Measurements from ENCODE around the gene RDH5. TPM values are rescaled to one million over a fixed set of nuclear protein-coding genes. Genes with fewer than 3 reads are reported as not detected.
A peak's percentile ranks its signal among the peaks of the same experiment; 100 is the strongest.

Gene RDH5
- total RNA-seq, 1 experiment from 2014 or later = 6.0 TPM

- Histone ChIP-seq H3K27me3 (replicated peaks; ENCODE audit: control insufficient read depth, insufficient read depth, low read length) (no peaks in the 10 kb centered on the region), H3K4me1 (peaks cover 4% of the 10 kb centered on the region; the same call in 1 of the 2 replicates), H3K9me3 (no peaks in the 10 kb centered on the region), H3K4me3 (ENCODE audit: low read depth, low read length) (peak overlapping the region; percentile 59), H3K36me3 (ENCODE audit: control insufficient read depth, insufficient read depth, low read length) (no peaks in the 10 kb centered on the region; the same call in 1 of the 2 replicates)
- POLR2A ChIA-PET = interaction anchor here (0.5 to 1.9 kb wide), 7 partner anchors 24 to 1672 kb away, joined by 3 to 10 read pairs (median 6); partner anchors contain the start of genes BLOC1S1, HOXC8, RAB5B and RDH5
- peak overlapping the region; percentile 96 for H3K4me3 Mint-ChIP-seq (ENCODE audit: unreplicated experiment)
- BruUV-seq (replicated peaks) = no TSS peak
- intact Hi-C loops (cut with micrococcal nuclease; ENCODE audit: unreplicated experiment) = loop anchor here (1.0 kb wide), 4 partner anchors 21 to 56 kb away; no protein-coding TSS in a partner anchor
- H3K9me3 Mint-ChIP-seq (ENCODE audit: unreplicated experiment) = no peaks in the 10 kb centered on the region
- peak overlapping the region; percentile 84 for H3K27ac Mint-ChIP-seq (ENCODE audit: unreplicated experiment)
- peaks cover 8% of the 10 kb centered on the region for H3K4me1 Mint-ChIP-seq (ENCODE audit: low read depth, unreplicated experiment)
- TF ChIP-seq CTCF (IDR thresholded peaks at IDR 0.05; ENCODE audit: insufficient read depth in 1 of 2, low read depth in 1 of 2, low read length in 1 of 2, severe bottlenecking in 1 of 2, unreplicated experiment in 1 of 2) = peak; percentile 58 to 82
- peaks cover 5% of the 10 kb centered on the region for H3K36me3 Mint-ChIP-seq (ENCODE audit: insufficient read depth, unreplicated experiment)
- no peaks in the 10 kb centered on the region for H3K27me3 Mint-ChIP-seq (ENCODE audit: insufficient read depth, unreplicated experiment)
- CTCF ChIA-PET = interaction anchor here (0.5 to 2.5 kb wide), 26 partner anchors 8 to 1694 kb away, joined by 3 to 102 read pairs (median 4); partner anchors contain the start of genes CD63, DNAJC14, ITGA7 and OR2AP1
- peak; percentile 86 for DNase-seq
Observed at GRCh38 chr12:55681142-55682077, 38.8 kb upstream of the RDH5 start.

GRCh38 chr12:55682087-55682796 is 38.0 kb upstream of the RDH5 start:
- POLR2A ChIA-PET = interaction anchor here (0.5 to 1.9 kb wide), 6 partner anchors 23 to 291 kb away, joined by 4 to 10 read pairs (median 6); partner anchors contain the start of genes BLOC1S1, RAB5B and RDH5
- DNase-seq = peak in 1 of 2 experiments; percentile 26

More at GRCh38 chr12:55682087-55682796, 38.0 kb upstream of the RDH5 start:
- TF ChIP-seq CTCF (IDR thresholded peaks at IDR 0.05; ENCODE audit: insufficient read depth in 1 of 2, low read depth in 1 of 2, low read length in 1 of 2, severe bottlenecking in 1 of 2, unreplicated experiment in 1 of 2) = no peak
- Histone ChIP-seq H3K36me3 (ENCODE audit: control insufficient read depth, insufficient read depth, low read length) (no peaks in the 10 kb centered on the region; the same call in 1 of the 2 replicates), H3K4me3 (ENCODE audit: low read depth, low read length) (peak overlapping the region; percentile 59), H3K27me3 (replicated peaks; ENCODE audit: control insufficient read depth, insufficient read depth, low read length) (no peaks in the 10 kb centered on the region), H3K9me3 (no peaks in the 10 kb centered on the region), H3K4me1 (peaks cover 4% of the 10 kb centered on the region; the same call in 1 of the 2 replicates)
- intact Hi-C loops (cut with micrococcal nuclease; ENCODE audit: unreplicated experiment) = no loop called here
- H3K36me3 Mint-ChIP-seq (ENCODE audit: insufficient read depth, unreplicated experiment) = peaks cover 5% of the 10 kb centered on the region
- H3K27me3 Mint-ChIP-seq (ENCODE audit: insufficient read depth, unreplicated experiment) = no peaks in the 10 kb centered on the region
- H3K4me1 Mint-ChIP-seq (ENCODE audit: low read depth, unreplicated experiment) = peaks cover 8% of the 10 kb centered on the region
- no TSS peak for BruUV-seq (replicated peaks)
- CTCF ChIA-PET = interaction anchor here (0.6 to 2.5 kb wide), 26 partner anchors 9 to 1694 kb away, joined by 3 to 102 read pairs (median 4); partner anchors contain the start of genes BLOC1S1, CD63, DNAJC14 and ITGA7
- peak overlapping the region; percentile 84 for H3K27ac Mint-ChIP-seq (ENCODE audit: unreplicated experiment)
- H3K9me3 Mint-ChIP-seq (ENCODE audit: unreplicated experiment) = no peaks in the 10 kb centered on the region
- peak overlapping the region; percentile 96 for H3K4me3 Mint-ChIP-seq (ENCODE audit: unreplicated experiment)
